Stimulated activated CD4-positive, alpha-beta T cell treated with anti-CD3 and anti-CD28 coated beads, Interleukin-15, amount 100 ng/mL, for 1 hour (primary cell): ENCODE results near the gene OR2A14.
"Not testable (repeated sequence)": the region's sequence is repeated elsewhere in the genome, so short reads cannot be mapped to it uniquely, and the experiment has no call there.

Experiments
- DNase-seq, 2 donors: peaks; one replicate each; pipeline ENCODE4 v3.0.0-alpha.2; 2020; ENCODE audit warnings: low read depth in 1 of 2, low spot score in 1 of 2

OR2A14 gene

DNA sequence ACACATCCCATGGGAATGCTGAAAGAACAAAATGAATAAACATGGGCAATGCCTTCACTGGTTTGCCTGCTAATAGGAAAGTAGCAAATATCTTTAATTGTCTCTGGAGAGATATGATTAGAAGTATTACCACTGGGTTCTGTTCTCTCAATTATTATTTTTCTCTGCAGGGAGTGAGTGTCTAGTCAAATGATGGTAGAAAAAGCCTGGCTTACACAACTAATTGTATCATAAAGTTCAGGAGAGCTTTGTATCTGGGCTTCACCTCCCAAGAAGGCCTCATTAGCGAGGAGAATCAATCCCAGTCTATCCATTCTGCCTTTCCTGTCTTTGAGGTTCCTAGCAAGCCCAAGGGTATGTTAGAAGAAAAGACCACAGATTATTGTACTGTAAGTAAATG is at the start of gene OR2A14:
OR2A14 (plus strand) TSS at position 301 of the 400 bp plus-strand sequence. CDS start 5,937 bp downstream, outside the sequence.
- DNase-seq, result no peak

DNA sequence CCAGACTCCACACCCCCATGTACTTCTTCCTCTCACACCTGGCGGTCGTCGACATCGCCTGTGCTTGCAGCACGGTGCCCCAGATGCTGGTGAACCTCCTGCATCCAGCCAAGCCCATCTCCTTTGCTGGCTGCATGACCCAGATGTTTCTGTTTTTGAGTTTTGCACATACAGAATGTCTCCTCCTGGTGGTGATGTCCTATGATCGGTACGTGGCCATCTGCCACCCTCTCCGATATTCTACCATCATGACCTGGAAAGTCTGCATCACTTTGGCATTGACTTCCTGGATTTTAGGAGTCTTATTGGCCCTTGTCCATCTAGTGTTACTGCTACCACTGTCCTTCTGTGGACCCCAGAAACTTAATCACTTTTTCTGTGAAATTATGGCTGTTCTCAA is 48.6 kb upstream of the OR2A14 start:
- DNase-seq, result no peak

DNA sequence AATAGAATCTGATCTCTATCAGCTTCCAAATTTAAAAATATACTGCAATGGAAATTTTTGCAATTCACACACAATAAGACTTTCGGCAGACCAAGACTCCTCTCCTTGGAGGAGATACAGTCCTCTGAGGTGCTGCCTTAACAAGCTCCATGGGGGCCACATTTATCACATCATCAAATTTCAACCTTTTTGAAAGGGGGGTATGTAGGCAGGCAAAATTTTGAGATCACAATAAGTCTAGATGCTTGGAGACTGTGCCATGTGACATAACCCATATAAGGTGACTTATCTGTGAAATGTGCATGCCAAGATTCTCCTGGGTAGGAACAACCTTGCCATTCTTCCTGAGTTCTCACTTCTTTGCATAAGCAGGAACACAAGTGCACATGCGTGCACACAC is 37.0 kb upstream of the OR2A14 start, which contains the start of gene OR2A12:
OR2A12 (plus strand) TSS at position 301 of the 400 bp plus-strand sequence. CDS start 8,830 bp downstream, outside the sequence.
- DNase-seq, result no peak

DNA sequence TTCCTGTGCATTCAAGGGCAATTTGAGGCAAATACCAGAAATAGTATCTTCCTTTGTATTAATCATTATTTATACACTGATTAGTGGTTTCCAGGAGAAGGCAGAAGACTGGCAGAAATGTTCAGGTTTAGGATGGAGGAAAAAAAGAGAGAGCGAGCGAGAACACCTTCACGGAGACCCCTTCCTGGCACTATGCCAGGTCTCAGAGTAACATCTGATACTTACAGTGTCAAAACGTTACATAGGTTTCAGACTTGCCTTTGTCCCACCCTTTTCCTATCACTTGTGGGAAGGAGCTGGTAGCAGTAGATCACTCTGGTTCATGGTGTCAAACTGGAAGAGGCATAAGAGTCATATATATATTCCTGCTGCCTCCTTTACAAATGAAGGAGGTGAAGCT is 36.2 kb upstream of the OR2A14 start:
- no peak for DNase-seq

DNA sequence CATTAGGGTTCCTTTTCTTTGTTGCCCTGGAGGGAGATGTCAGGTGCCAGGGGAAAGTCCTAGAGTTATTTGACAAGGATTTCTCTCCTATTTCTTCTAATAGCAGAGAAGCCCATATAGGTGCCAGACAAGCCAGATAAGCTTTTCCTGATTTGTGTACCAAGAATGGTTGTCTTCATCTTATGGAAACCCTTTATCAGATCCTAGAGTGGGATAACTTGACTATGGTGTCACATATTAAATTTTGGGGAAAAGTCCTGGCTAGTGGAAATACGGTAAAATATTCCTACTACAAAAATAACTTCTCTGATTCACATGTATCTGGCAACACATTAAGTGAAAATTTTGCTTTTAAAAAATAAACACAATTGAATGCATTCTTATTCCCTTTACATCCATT is 35.7 kb upstream of the OR2A14 start:
- DNase-seq, result no peak

GRCh38 chr7:144090667-144091066 is 32.3 kb upstream of the OR2A14 start:
- DNase-seq, result no peak

DNA sequence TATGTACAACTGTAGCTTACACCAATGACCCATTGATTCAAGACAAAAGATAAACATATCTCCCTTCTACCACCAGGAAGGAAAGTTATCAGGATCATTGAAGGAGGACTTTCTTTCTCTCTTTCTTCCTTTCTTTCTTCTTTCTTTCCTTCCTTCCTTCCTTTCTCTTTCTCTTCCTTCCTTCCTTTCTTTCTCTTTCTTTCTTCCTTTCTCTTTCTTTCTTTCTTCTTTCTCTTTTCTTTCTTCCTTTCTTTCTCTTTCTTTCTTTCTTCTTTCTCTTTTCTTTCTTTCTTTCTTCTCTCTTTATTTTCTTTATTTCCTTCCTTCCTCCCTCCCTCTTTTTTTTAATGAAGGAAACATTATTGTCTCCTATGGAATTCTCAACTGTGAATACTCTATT is 24.2 kb upstream of the OR2A14 start:
- no peak for DNase-seq

GRCh38 chr7:144100607-144101006 is 22.4 kb upstream of the OR2A14 start:
- no peak for DNase-seq

GRCh38 chr7:144102041-144102440 is 20.9 kb upstream of the OR2A14 start:
- no peak for DNase-seq

DNA sequence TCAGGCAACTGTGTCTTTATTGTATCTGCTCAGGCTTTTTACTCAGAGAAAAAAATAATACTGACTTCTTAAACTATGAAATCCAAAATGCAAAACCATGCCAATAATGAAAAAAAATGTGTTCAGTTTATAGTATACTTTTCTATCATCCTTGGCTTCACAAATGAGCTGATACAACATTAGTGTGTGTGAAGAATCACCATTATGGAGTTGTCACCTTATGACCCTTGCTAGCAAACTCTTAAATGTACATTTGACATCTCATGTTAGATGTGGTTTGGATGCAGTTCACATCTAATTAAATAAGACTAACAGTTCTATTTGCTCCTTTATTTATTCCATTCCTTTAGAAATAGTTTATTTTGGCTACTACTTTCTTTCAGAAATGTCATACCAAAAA is 17.8 kb upstream of the OR2A14 start:
- DNase-seq, result no peak

GRCh38 chr7:144109283-144109682 is 13.7 kb upstream of the OR2A14 start, which contains the start of gene OR2A2:
OR2A2 (plus strand) TSS chr7:144109583; CDS start chr7:144109583, 0 bp downstream.
- no peak for DNase-seq

- no peak for DNase-seq
Measured at GRCh38 chr7:144110272-144110671, 12.7 kb upstream of the OR2A14 start.

DNA sequence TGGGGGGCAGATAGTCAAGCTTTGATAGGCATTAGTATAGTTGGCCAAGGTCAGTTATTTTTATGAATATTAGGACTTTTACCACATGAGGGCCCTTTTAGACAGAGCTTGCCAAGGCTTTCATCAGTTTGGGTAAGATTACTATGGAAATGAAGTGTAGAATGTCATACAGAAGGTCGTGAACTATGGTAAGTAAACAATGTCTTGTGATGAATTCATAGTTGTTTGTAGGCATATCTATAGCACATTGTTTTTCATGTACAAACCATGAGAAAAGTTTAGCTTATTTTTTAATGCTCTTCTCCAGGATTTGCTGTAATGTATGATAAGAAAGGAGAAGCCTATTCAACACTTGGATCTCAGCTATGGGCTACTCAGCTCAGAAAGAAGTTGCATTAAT is 9.3 kb upstream of the OR2A14 start:
- no peak for DNase-seq

DNA sequence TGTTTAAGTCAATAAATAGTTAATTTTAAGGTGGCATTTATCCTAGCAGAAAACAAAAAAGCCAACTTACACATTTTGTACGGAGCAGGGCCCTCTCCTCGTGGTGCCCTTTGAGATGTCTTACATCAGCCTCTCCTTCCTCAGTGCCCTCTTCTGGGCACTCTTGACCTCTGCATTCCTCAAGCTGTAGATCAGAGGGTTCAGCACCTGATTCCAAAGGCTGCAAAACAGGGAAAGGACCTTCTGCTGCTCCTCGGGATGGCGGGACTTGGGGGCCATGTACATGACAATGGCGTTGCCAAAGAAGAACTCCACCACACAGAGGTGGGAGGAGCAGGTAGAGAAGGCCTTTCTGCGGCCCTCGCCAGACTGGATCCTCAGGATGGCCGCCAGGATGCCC is 4.6 kb upstream of the OR2A14 start:
- DNase-seq, result no peak

- peak; percentile 65 to 86 for DNase-seq
Measured at GRCh38 chr7:144127714-144128334, 4.8 kb downstream of the OR2A14 start.

GRCh38 chr7:144129601-144130000 is 6.6 kb downstream of the OR2A14 start:
- not testable (repeated sequence) for DNase-seq

GRCh38 chr7:144130730-144131129 is 7.8 kb downstream of the OR2A14 start:
- no peak for DNase-seq

DNA sequence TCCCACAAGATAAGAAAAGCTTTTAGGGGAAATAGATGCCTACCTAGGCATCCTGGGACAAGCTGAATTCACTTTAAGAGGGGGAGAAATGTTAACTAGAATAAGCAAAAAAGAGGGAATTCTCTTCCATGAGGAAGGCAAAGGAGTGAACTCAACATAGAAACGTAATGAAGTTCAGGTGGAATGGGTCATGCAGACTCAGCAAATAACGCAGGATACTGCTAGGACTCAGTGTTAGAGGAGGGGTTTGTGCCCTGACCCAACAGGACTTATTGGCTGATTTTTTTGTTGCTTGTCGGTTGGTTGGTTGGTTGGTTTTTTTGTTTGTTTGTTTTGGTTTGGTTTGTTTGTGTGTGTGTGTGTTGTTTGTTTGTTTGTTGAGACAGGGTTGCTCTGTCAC is 9.3 kb downstream of the OR2A14 start:
- DNase-seq, result no peak

DNA sequence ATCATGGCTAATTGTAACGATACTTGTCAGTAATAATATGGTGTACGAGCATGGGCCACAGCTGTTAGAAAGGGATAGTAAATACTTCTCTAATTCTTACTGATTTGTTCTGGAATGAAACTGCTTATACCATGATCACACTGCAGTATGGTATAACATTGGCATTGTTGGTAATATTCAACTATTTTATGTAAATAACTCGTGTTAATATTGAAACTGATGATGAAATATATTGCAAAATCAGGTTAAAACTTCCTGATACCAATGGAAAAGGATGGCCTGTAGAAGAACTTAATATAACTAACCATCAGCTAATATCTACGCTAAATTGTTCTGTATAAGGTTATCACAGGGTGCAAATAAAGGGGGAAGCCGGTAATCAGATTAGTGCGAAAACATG is 10.3 kb downstream of the OR2A14 start:
- DNase-seq, result no peak

DNA sequence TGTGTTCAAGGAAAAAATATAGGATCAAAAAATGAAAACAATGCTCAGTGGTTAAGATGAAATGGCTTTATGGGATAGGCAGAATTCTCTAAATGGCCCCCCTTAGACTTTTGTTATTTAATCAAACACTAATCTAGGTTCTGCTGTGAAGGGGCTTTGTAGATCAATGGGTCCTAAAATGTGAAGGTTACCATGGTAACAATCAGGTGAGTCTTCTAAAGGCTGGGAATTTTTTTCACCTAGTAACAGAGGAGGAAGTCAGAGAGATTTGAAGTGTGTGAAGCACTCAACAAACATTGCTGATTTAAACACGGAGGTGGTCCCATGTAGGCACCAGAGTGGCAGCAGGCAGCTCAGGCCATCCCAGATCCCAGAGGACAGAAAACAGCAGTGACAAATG is 11.1 kb downstream of the OR2A14 start:
- no peak for DNase-seq

DNA sequence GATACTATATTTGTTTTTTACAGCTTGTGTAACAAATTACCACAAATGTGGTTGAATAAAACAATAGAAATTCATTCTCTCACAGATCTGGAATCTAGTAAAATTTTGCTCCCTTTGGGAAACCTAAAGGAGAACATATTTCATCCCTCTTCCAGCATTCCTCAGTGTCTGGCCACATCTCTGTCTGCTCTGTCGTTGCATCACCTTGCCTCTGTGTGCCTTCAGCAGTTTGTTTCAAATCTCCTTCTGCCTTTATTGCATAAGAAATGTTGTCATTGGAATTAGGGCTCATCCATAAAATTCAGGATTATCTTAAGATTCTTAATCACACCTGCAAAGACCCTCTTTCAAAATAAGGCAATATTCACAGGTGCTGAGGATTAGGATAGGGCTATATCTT is 14.5 kb downstream of the OR2A14 start:
- no peak for DNase-seq

DNA sequence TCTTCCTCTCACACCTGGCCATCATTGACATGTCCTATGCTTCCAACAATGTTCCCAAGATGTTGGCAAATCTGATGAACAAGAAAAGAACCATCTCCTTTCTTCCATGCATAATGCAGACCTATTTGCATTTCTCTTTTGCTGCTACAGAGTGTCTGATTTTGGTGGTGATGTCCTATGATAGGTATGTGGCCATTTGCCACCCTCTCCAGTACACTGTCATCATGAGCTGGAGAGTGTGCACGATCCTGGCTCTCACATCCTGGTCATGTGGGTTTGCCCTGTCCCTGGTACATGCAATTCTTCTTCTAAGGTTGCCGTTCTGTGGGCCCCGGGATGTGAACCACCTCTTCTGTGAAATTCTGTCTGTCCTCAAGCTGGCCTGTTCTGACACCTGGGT is 19.2 kb downstream of the OR2A14 start:
- DNase-seq, result no peak

DNA sequence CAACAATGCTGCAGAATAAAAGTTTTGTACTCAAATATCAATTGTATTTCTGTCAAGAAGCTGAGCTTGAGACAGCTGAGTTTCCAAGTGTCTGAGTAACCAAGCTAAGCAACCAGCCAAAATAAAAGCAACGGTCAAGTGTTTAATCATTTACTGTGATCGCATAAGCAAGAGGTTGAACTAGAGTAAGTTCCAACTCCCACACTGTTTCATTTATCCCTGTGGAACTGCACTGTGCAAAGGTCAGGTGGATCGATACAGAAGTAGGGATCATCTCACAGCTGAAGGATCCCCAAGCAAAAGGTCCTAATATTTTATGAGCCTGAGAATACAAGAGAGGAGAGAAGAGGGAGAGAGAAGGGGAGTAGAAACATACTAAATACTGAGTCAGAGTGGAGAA is 21.4 kb downstream of the OR2A14 start:
- DNase-seq, result no peak
